Sigmoid colon (tissue), 4 donors: ENCODE results near the gene VASP.

Experiments used
- EP300 ChIP-seq, 4 donors: sonication (generic); formaldehyde crosslinking; IDR thresholded peaks; one replicate each; pipeline ENCODE4 v1.6.1; 2017; ENCODE audit warnings: antibody characterized with exemption in 4 of 4
- POLR2A ChIP-seq, 2 donors: fragments of 450-650 bp; IDR thresholded peaks; one replicate each; pipeline ENCODE4 v1.6.1; 2016; ENCODE audit warnings: antibody characterized with exemption in 2 of 2, mild to moderate bottlenecking in 2 of 2, moderate library complexity in 2 of 2
- POLR2AphosphoS5 ChIP-seq, 4 donors: sonication (generic); formaldehyde crosslinking; IDR thresholded peaks; one replicate each; pipeline ENCODE4 v1.6.1; 2017; ENCODE audit warnings: antibody characterized with exemption in 4 of 4
- TF ChIP-seq, protein P1 (sequence below), 4 experiments: fragments of 450-650 bp in 3 of 4; fragments of 200-600 bp in 1 of 4; IDR thresholded peaks; one replicate each; pipeline ENCODE4 v1.5.1; 2016 to 2019; ENCODE audit warnings: antibody characterized with exemption in 4 of 4, mild to moderate bottlenecking in 3 of 4, moderate library complexity in 2 of 4

GRCh38 chr19:45457776-45458175 lies 49.5 kb upstream of the VASP start:
- TF ChIP-seq, protein P1, sequence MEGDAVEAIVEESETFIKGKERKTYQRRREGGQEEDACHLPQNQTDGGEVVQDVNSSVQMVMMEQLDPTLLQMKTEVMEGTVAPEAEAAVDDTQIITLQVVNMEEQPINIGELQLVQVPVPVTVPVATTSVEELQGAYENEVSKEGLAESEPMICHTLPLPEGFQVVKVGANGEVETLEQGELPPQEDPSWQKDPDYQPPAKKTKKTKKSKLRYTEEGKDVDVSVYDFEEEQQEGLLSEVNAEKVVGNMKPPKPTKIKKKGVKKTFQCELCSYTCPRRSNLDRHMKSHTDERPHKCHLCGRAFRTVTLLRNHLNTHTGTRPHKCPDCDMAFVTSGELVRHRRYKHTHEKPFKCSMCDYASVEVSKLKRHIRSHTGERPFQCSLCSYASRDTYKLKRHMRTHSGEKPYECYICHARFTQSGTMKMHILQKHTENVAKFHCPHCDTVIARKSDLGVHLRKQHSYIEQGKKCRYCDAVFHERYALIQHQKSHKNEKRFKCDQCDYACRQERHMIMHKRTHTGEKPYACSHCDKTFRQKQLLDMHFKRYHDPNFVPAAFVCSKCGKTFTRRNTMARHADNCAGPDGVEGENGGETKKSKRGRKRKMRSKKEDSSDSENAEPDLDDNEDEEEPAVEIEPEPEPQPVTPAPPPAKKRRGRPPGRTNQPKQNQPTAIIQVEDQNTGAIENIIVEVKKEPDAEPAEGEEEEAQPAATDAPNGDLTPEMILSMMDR (IDR thresholded peaks at IDR 0.05), result no peak
- TF ChIP-seq POLR2A (IDR thresholded peaks at IDR 0.05) (no peak), EP300 (IDR thresholded peaks at IDR 0.05) (no peak), POLR2AphosphoS5 (IDR thresholded peaks at IDR 0.05) (no peak)
